A549 (cell line): ENCODE data around the gene UTP25. TPM values are rescaled to one million over a fixed set of nuclear protein-coding genes. Genes with fewer than 3 reads are reported as not detected.

Experiments used
- ATAC-seq, 2 experiments: fragments of 200-7000 bp in 1 of 2; fragments of >200 bp in 1 of 2; cut with Nextera tagmentation in 1 of 2; cut with Tn5 transposase in 1 of 2; 3 replicates each; pipeline versions ENCODE4 v1.8.0 to v1.9.1; 2018 to 2020; ENCODE audit warnings: mild to moderate bottlenecking in 1 of 2, moderate library complexity in 1 of 2
- CTCF ChIA-PET: fragments of 300-600 bp; sonication (Branson Sonifier 250); formaldehyde crosslinking; extraction: SDS; loops from one replicate; lab custom pipeline; 2021; ENCODE audit warnings: antibody characterized with exemption, inconsistent platforms; lab: Yijun Ruan, JAX
- POLR2A ChIA-PET: fragments of 350-600 bp; formaldehyde crosslinking; extraction: SDS; loops from one replicate; lab custom pipeline; 2021; ENCODE audit warnings: antibody characterized with exemption, inconsistent platforms; lab: Yijun Ruan, JAX
- DNase-seq, 2 experiments: peaks; one replicate each; pipeline versions ENCODE4 v3.0.0 to v3.0.0-alpha.2; 2011 to 2016; ENCODE audit warnings: low read depth in 1 of 2, low spot score in 1 of 2
- FAIRE-seq: peaks from 2 replicates; lab custom pipeline; 2011; peaks lifted over from hg19 to GRCh38; lab: Jason Lieb, UNC
- H3K27ac ChIP-seq, 2 experiments: fragments of >200 bp; sonication (Bioruptor Twin); formaldehyde crosslinking; 3 replicates each; pipeline ENCODE4 v1.5.1; 2016 to 2017
- H3K4me1 ChIP-seq: fragments of >200 bp; sonication (Bioruptor Twin); formaldehyde crosslinking; 3 replicates; pipeline ENCODE4 v1.6.1; 2016
- H3K4me2 ChIP-seq: fragments of >200 bp; sonication (Bioruptor Twin); formaldehyde crosslinking; 3 replicates; pipeline ENCODE4 v1.6.1; 2016
- H3K4me3 ChIP-seq: fragments of >200 bp; sonication (Bioruptor Twin); formaldehyde crosslinking; 3 replicates; pipeline ENCODE4 v1.5.1; 2016
- H3K9me3 ChIP-seq: fragments of >200 bp; sonication (Bioruptor Twin); formaldehyde crosslinking; 3 replicates; pipeline ENCODE4 v1.6.1; 2016
- ATOH8 ChIP-seq: fragments of 250-450 bp; sonication (Bioruptor Pico); IDR thresholded peaks from 2 replicates; pipeline ENCODE4 v1.5.0; 2020; ENCODE audit warnings: low read depth, mild to moderate bottlenecking, moderate library complexity
- CBX2 ChIP-seq: fragments of 200-600 bp; sonication (generic); IDR thresholded peaks from 2 replicates; pipeline ENCODE4 v1.6.1; 2016; ENCODE audit warnings: low read depth, mild to moderate bottlenecking, borderline replicate concordance
- CBX8 ChIP-seq: fragments of 200-600 bp; sonication (generic); IDR thresholded peaks from 2 replicates; pipeline ENCODE4 v1.6.1; 2016
- CHD4 ChIP-seq: fragments of 200-600 bp; sonication (generic); IDR thresholded peaks from 2 replicates; pipeline ENCODE4 v1.6.1; 2016; ENCODE audit warnings: antibody characterized with exemption, mild to moderate bottlenecking, borderline replicate concordance
- E2F6 ChIP-seq: IDR thresholded peaks from 2 replicates; pipeline ENCODE4 v1.6.1; 2012; ENCODE audit warnings: low read depth, borderline replicate concordance
- ELK1 ChIP-seq: fragments of 150-350 bp; IDR thresholded peaks from 2 replicates; pipeline ENCODE4 v1.6.1; 2014; ENCODE audit warnings: low read depth, mild to moderate bottlenecking, low read length
- EP300 ChIP-seq, 2 experiments: fragments of >200 bp; sonication (Bioruptor Twin); formaldehyde crosslinking; IDR thresholded peaks; 2 replicates in 1 of 2; 3 replicates in 1 of 2; pipeline ENCODE4 v1.6.1; 2016 to 2017
- FOSB ChIP-seq: fragments of 250-450 bp; sonication (Bioruptor Pico); IDR thresholded peaks from 2 replicates; pipeline ENCODE4 v1.5.0; 2020; ENCODE audit warnings: mild to moderate bottlenecking, moderate library complexity
- FOXS1 ChIP-seq: fragments of 250-450 bp; sonication (Bioruptor Pico); IDR thresholded peaks from 2 replicates; pipeline ENCODE4 v1.5.0; 2020; ENCODE audit warnings: mild to moderate bottlenecking, moderate library complexity
- HES2 ChIP-seq: fragments of >200 bp; sonication (Bioruptor Twin); formaldehyde crosslinking; IDR thresholded peaks from 2 replicates; pipeline ENCODE4 v1.6.1; 2016
- HOXB13 ChIP-seq: fragments of 250-450 bp; sonication (Bioruptor Pico); IDR thresholded peaks from 2 replicates; pipeline ENCODE4 v1.5.0; 2020; ENCODE audit warnings: low read depth, mild to moderate bottlenecking, moderate library complexity
- KDM1A ChIP-seq: fragments of 200-600 bp; sonication (generic); IDR thresholded peaks from 2 replicates; pipeline ENCODE4 v1.6.1; 2016; ENCODE audit warnings: low read depth, mild to moderate bottlenecking
- KDM5A ChIP-seq: fragments of 200-600 bp; sonication (generic); IDR thresholded peaks from 2 replicates; pipeline ENCODE4 v1.6.1; 2016; ENCODE audit warnings: antibody characterized with exemption, mild to moderate bottlenecking
- MAZ ChIP-seq: fragments of 150-350 bp; IDR thresholded peaks from 2 replicates; pipeline ENCODE4 v1.6.1; 2014; ENCODE audit warnings: antibody characterized with exemption, low read depth, low read length, borderline replicate concordance
- NPAS2 ChIP-seq: fragments of 250-450 bp; sonication (Bioruptor Pico); IDR thresholded peaks from 2 replicates; pipeline ENCODE4 v1.8.0; 2022; ENCODE audit warnings: mild to moderate bottlenecking, moderate library complexity, borderline replicate concordance
- PBX3 ChIP-seq: IDR thresholded peaks from 2 replicates; pipeline ENCODE4 v1.6.1; 2012
- RAD21 ChIP-seq, 2 experiments: fragments of >200 bp in 1 of 2; sonication (Bioruptor Twin) in 1 of 2; formaldehyde crosslinking in 1 of 2; IDR thresholded peaks in 1 of 2; conservative IDR thresholded peaks in 1 of 2; 2 replicates in 1 of 2; 3 replicates in 1 of 2; pipeline ENCODE4 v1.6.1; 2012 to 2018; ENCODE audit warnings: inconsistent platforms in 1 of 2
- RCOR1 ChIP-seq: fragments of 150-350 bp; IDR thresholded peaks from 2 replicates; pipeline ENCODE4 v1.6.1; 2014; ENCODE audit warnings: antibody characterized with exemption, low read length, low read depth
- RFX5 ChIP-seq: fragments of 450-650 bp; IDR thresholded peaks from 2 replicates; pipeline ENCODE4 v1.7.1; 2014; ENCODE audit warnings: antibody characterized with exemption, mild to moderate bottlenecking, moderate library complexity
- RNF2 ChIP-seq: fragments of 200-600 bp; sonication (generic); IDR thresholded peaks from 2 replicates; pipeline ENCODE4 v1.6.1; 2016; ENCODE audit warnings: low read depth, mild to moderate bottlenecking, antibody characterized with exemption, moderate library complexity, borderline replicate concordance
- SMC3 ChIP-seq: fragments of >200 bp; sonication (Bioruptor Twin); formaldehyde crosslinking; IDR thresholded peaks from 3 replicates; pipeline ENCODE4 v1.6.1; 2018; ENCODE audit warnings: inconsistent platforms
- SREBF2 ChIP-seq: fragments of 450-650 bp; IDR thresholded peaks from 2 replicates; pipeline ENCODE4 v1.6.1; 2014; ENCODE audit warnings: mild to moderate bottlenecking, moderate library complexity
- TP53 ChIP-seq: fragments of 250-450 bp; sonication (Bioruptor Pico); IDR thresholded peaks from 2 replicates; pipeline ENCODE4 v1.5.0; 2021; ENCODE audit warnings: mild to moderate bottlenecking, moderate library complexity
- USF2 ChIP-seq: fragments of 450-650 bp; IDR thresholded peaks from 2 replicates; pipeline ENCODE4 v1.6.1; 2014; ENCODE audit warnings: antibody characterized with exemption
- ZC3H11A ChIP-seq: fragments of 450-650 bp; IDR thresholded peaks from 2 replicates; pipeline ENCODE4 v1.6.1; 2014; ENCODE audit warnings: antibody characterized with exemption, mild to moderate bottlenecking
- ZFP36 ChIP-seq: fragments of 450-650 bp; IDR thresholded peaks from 2 replicates; pipeline ENCODE4 v1.6.1; 2014; ENCODE audit warnings: borderline replicate concordance; ENCODE audit not compliant: partially characterized antibody
- ZNF302 ChIP-seq: fragments of 250-450 bp; sonication (Bioruptor Pico); IDR thresholded peaks from 2 replicates; pipeline ENCODE4 v1.9.0; 2021; ENCODE audit warnings: inconsistent platforms, mild to moderate bottlenecking, moderate library complexity
- WGBS: methylation state at CpG from one replicate; pipeline ENCODE4 v1.1.6; 2017; ENCODE audit errors: missing lambda C conversion rate; 5-methylcytosine and 5-hydroxymethylcytosine counted together
- polyA plus RNA-seq, 4 experiments: library from polyadenylated mRNA; depleted of rRNA in 3 of 4; stranded (reverse); fragments of >200 nt; fragmentation: RNase III in 1 of 4; extraction: RNeasy Plus Mini Kit Qiagen cat#74134 plus additional on column Dnase treatment in 1 of 4; gene quantifications; 2 replicates in 3 of 4; 3 replicates in 1 of 4; pipeline ENCODE4 v1.2.3, GENCODE V29; 2011 to 2017

Gene UTP25
- polyA plus RNA-seq, 2 of the 4 experiments (the other 2 are of a cell fraction), result 8.4 to 16.5 TPM

GRCh38 chr1:209800984-209801834, 26.6 kb upstream of the UTP25 start (continued):
- no peak for TF ChIP-seq HES2
- no peak for TF ChIP-seq ZFP36
- no peak for TF ChIP-seq RFX5
- no peak for TF ChIP-seq USF2
- TF ChIP-seq KDM1A, result no peak
- TF ChIP-seq KDM5A, result no peak
- TF ChIP-seq ZC3H11A, result no peak
- no peak for TF ChIP-seq MAZ
- no peak for TF ChIP-seq HOXB13 (CRISPR knock-in tag)
- TF ChIP-seq, all 56 proteins: peak for 0

GRCh38 chr1:209802117-209802779, 25.5 kb upstream of the UTP25 start:
- H3K27ac ChIP-seq, result no peak overlapping the region
- WGBS, result 48% methylated on average over 4 of the region's 4 CpGs
- ATAC-seq (no peak), DNase-seq (no peak), FAIRE-seq (no peak)
- no peak overlapping the region for H3K4me2 ChIP-seq
- no peaks in the 10 kb centered on the region for H3K9me3 ChIP-seq
- H3K4me3 ChIP-seq, result no peak overlapping the region
- ChIA-PET CTCF (interaction anchor here (1.2 to 2.0 kb wide), 2 partner anchors 14 to 21 kb away, joined by 3 to 12 read pairs; no protein-coding TSS in a partner anchor), POLR2A (no interaction called here)
- TF ChIP-seq RFX5, result no peak
- TF ChIP-seq EP300 (IDR thresholded peaks at IDR 0.05), result no peak
- TF ChIP-seq ATOH8 (CRISPR knock-in tag), result no peak
- no peak for TF ChIP-seq CBX2
- TF ChIP-seq FOSB, result no peak
- H3K4me1 ChIP-seq, result no peaks in the 10 kb centered on the region

- ChIA-PET CTCF (interaction anchor here (2.0 kb wide), 1 partner anchor 21 kb away, joined by 12 read pairs; no protein-coding TSS in a partner anchor), POLR2A (no interaction called here)
- 36% methylated on average over 4 of the region's 4 CpGs for WGBS
- Histone ChIP-seq H3K4me2 (no peak overlapping the region), H3K4me3 (no peak overlapping the region), H3K27ac (no peak overlapping the region), H3K4me1 (peaks cover 4% of the 10 kb centered on the region), H3K9me3 (no peaks in the 10 kb centered on the region)
- TF ChIP-seq TP53 (CRISPR knock-in tag), result no peak
- no peak for TF ChIP-seq PBX3
- TF ChIP-seq SMC3, result no peak
- TF ChIP-seq MAZ, result no peak
- TF ChIP-seq FOXS1 (CRISPR knock-in tag), result no peak
- TF ChIP-seq EP300 (IDR thresholded peaks at IDR 0.05), result no peak
- no peak for TF ChIP-seq RCOR1
- no peak for TF ChIP-seq RNF2
- TF ChIP-seq SREBF2, result no peak
- no peak for TF ChIP-seq ELK1
- no peak for TF ChIP-seq NPAS2 (CRISPR knock-in tag)
- TF ChIP-seq CBX8, result no peak
- TF ChIP-seq E2F6, result no peak
- no peak for TF ChIP-seq CHD4
- TF ChIP-seq ZNF302 (CRISPR knock-in tag), result no peak
- no peak for TF ChIP-seq RAD21 (conservative IDR thresholded peaks at IDR 0.05 in 1 of 2, IDR thresholded peaks at IDR 0.05 in 1 of 2)
- DNase-seq (no peak), FAIRE-seq (no peak), ATAC-seq (no peak)
These were observed 25.0 kb upstream of the UTP25 start for GRCh38 chr1:209802780-209803152.
